Measurements from ENCODE around the gene COL18A1. TPM values are rescaled to one million over a fixed set of nuclear protein-coding genes. Genes with fewer than 3 reads are reported as not detected.

COL18A1 gene
- total and polyA plus RNA-seq, 2 of the 8 experiments (the other 6 are each of a cell fraction or from before 2014, with no cell fraction given), result 145 to 201 TPM

DNA sequence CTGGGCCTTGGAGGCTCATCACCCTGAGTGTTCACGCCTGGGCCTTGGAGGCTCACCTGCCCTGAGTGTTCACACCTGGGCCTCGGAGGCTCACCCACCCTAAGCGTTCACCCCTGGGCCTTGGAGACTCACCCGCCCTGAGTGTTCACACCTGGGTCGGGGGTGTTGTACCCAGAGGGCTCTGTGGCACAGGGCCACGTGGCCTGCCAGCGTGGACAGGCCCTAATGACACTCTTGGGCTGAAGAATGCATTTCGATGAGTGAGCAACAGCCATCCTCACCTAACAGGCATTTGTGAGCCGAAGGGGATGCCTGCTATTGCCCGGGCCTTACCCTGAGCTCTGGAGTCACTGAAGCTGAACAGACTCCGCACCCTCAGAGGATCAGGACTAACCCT, 119.8 kb downstream of the COL18A1 start:
- Histone ChIP-seq H3K23me2 (ENCODE audit: low read depth, low read length) (peaks cover 4% of the 10 kb centered on the region; the same call in 1 of the 2 replicates), H2AFZ (ENCODE audit: low read length) (no peak overlapping the region), H3K18ac (ENCODE audit: extremely low read depth, low read length) (no peak overlapping the region), H3K56ac (replicated peaks; ENCODE audit: insufficient read length, low read depth, low read length) (no peak overlapping the region), H2BK120ac (replicated peaks; ENCODE audit: low read depth, low read length) (no peak overlapping the region), H2BK12ac (ENCODE audit: low read depth, low read length) (no peak overlapping the region), H2BK20ac (ENCODE audit: low read length) (no peak overlapping the region), H3K27ac (ENCODE audit: low read depth, low read length) (no peak overlapping the region), H3K27me3 (replicated peaks in 1 of 4; ENCODE audit: control insufficient read depth in 3 of 4, extremely low read depth in 1 of 4, insufficient read depth in 3 of 4, low read length in 3 of 4) (no peaks in the 10 kb centered on the region), H3K14ac (ENCODE audit: insufficient read length) (no peak overlapping the region), H3K36me3 (ENCODE audit: control insufficient read depth in 2 of 4, insufficient read depth in 4 of 4, low read length in 3 of 4) (peaks cover 4 to 29% (median 11%) of the 10 kb centered on the region in 4 experiments; a peak in 6 of 8 replicates), H3K4me2 (ENCODE audit: insufficient read depth in 1 of 2, low read depth in 2 of 2, low read length in 2 of 2) (no peak overlapping the region), H2BK15ac (ENCODE audit: low read length) (no peak overlapping the region), H3K4ac (replicated peaks; ENCODE audit: insufficient read length, low read depth, low read length) (no peak overlapping the region), H4K8ac (ENCODE audit: extremely low read depth, insufficient read depth, low read length) (no peak overlapping the region), H4K20me1 (replicated peaks in 1 of 2; ENCODE audit: control insufficient read depth in 1 of 2, insufficient read depth in 2 of 2, low read length in 2 of 2) (peaks cover 6 to 9% of the 10 kb centered on the region in 2 experiments), H3K23ac (ENCODE audit: insufficient read length) (no peak overlapping the region), H3K79me1 (ENCODE audit: low read depth, low read length) (no peaks in the 10 kb centered on the region; the same call in 1 of the 2 replicates), H3K4me3 (ENCODE audit: extremely low read depth in 1 of 4, insufficient read depth in 2 of 4, low read depth in 3 of 4, low read length in 4 of 4) (no peak overlapping the region), H4K5ac (ENCODE audit: insufficient read length, low read depth, low read length) (no peak overlapping the region), H4K91ac (replicated peaks; ENCODE audit: insufficient read length, low read length) (no peak overlapping the region), H3K9ac (replicated peaks in 1 of 4; ENCODE audit: extremely low read depth in 1 of 4, low read depth in 3 of 4, low read length in 3 of 4) (no peak overlapping the region), H3K79me2 (ENCODE audit: control insufficient read depth in 1 of 2, insufficient read depth in 2 of 2, low read length in 2 of 2) (no peaks in the 10 kb centered on the region), H3K4me1 (replicated peaks in 1 of 4; ENCODE audit: control insufficient read depth in 3 of 4, insufficient read depth in 4 of 4, low read length in 3 of 4) (no peaks in the 10 kb centered on the region; a peak in 1 of 7 replicates), H2BK5ac (ENCODE audit: low read depth, low read length) (no peak overlapping the region), H3K9me3 (ENCODE audit: insufficient read depth in 2 of 2, low read depth in 1 of 2, low read length in 1 of 2) (peaks cover 0 to 7% of the 10 kb centered on the region in 2 experiments; a peak in 2 of 4 replicates), H2AK5ac (ENCODE audit: low read depth, low read length) (no peak overlapping the region)
- ChIA-PET CTCF (ENCODE audit: partially characterized antibody) (interaction anchor here (1.1 kb wide), 1 partner anchor 31 kb away, joined by 4 read pairs; no protein-coding TSS in a partner anchor), POLR2A (ENCODE audit: partially characterized antibody) (interaction anchor here (0.9 to 2.3 kb wide), 6 partner anchors 10 to 202 kb away, joined by 3 to 6 read pairs (median 4); no protein-coding TSS in a partner anchor)
- DNase-seq (ENCODE audit: low read depth in 1 of 2, low spot score in 2 of 2), result no peak
- FAIRE-seq, result no peak
- WGBS, 2 experiments (ENCODE audit: extremely low coverage in 1 of 2, insufficient coverage in 1 of 2, insufficient read length in 1 of 2, insufficient replicate concordance in 2 of 2, low coverage in 1 of 2, low lambda C conversion rate in 2 of 2, missing lambda C conversion rate in 1 of 2), result 95% methylated on average over 10 of the region's 11 CpGs; no CpG with 5 or more reads in 1 of the 2 experiments
- no peak for TF ChIP-seq HDAC6 (IDR thresholded peaks at IDR 0.05; ENCODE audit: low read depth, low read length)
- TF ChIP-seq CEBPB (IDR thresholded peaks at IDR 0.05; ENCODE audit: low read depth, low read length), result no peak
- no peak for TF ChIP-seq CREB1 (IDR thresholded peaks at IDR 0.05)
- no peak for TF ChIP-seq SIRT6 (IDR thresholded peaks at IDR 0.05; ENCODE audit: low read length)
- no peak for TF ChIP-seq POLR2A (IDR thresholded peaks at IDR 0.05; ENCODE audit: control extremely low read depth in 1 of 2, low read depth in 2 of 2, low read length in 2 of 2)
- TF ChIP-seq EZH2 (IDR thresholded peaks at IDR 0.05; ENCODE audit: low read depth, low read length, severe bottlenecking), result no peak
- TF ChIP-seq GTF2F1 (IDR thresholded peaks at IDR 0.05; ENCODE audit: borderline replicate concordance, low read depth, low read length), result no peak
- TF ChIP-seq GABPA (IDR thresholded peaks at IDR 0.05; ENCODE audit: borderline replicate concordance, insufficient read depth, low read length), result no peak
- TF ChIP-seq SP4 (IDR thresholded peaks at IDR 0.05; ENCODE audit: low read length), result no peak
- TF ChIP-seq TBP (IDR thresholded peaks at IDR 0.05; ENCODE audit: low read depth, low read length), result no peak
- no peak for TF ChIP-seq RFX5 (IDR thresholded peaks at IDR 0.05; ENCODE audit: borderline replicate concordance, low read depth, low read length)
- no peak for TF ChIP-seq FOSL1 (IDR thresholded peaks at IDR 0.05; ENCODE audit: insufficient read depth, low read depth, low read length)
- no peak for TF ChIP-seq TCF12 (IDR thresholded peaks at IDR 0.05; ENCODE audit: low read depth, low read length)
- no peak for TF ChIP-seq CBX8 (IDR thresholded peaks at IDR 0.05; ENCODE audit: borderline replicate concordance, low read depth, low read length)

All from H1 (cell line).